HepG2 (cell line): ENCODE measurements around the gene CAND1. TPM values are rescaled to one million over a fixed set of nuclear protein-coding genes. Genes with fewer than 3 reads are reported as not detected.
A peak's percentile ranks its signal among the peaks of the same experiment; 100 is the strongest.

Experiments used
- CAMTA2 ChIP-seq: sonication (generic); formaldehyde crosslinking; IDR thresholded peaks from 2 replicates; pipeline ENCODE4 v1.4.0; 2020; ENCODE audit warnings: mild to moderate bottlenecking, missing genetic modification reagents, borderline replicate concordance
- CENPX ChIP-seq: sonication (generic); formaldehyde crosslinking; IDR thresholded peaks from 2 replicates; pipeline ENCODE4 v1.9.0; 2021; ENCODE audit warnings: mild to moderate bottlenecking, missing genetic modification reagents, moderate library complexity
- FOSL2 ChIP-seq: sonication (generic); formaldehyde crosslinking; IDR thresholded peaks from 2 replicates; pipeline ENCODE4 v1.4.0; 2020; ENCODE audit warnings: missing genetic modification reagents
- MAFF ChIP-seq: IDR thresholded peaks from 2 replicates; pipeline ENCODE4 v1.6.1; 2011; ENCODE audit warnings: low read depth, low read length, improper control_type of control experiment
- MYNN ChIP-seq: sonication (generic); formaldehyde crosslinking; IDR thresholded peaks from 2 replicates; pipeline ENCODE4 v1.4.0; 2020; ENCODE audit warnings: mild to moderate bottlenecking, low read depth, missing genetic modification reagents
- NFE2 ChIP-seq: sonication (generic); formaldehyde crosslinking; IDR thresholded peaks from 2 replicates; pipeline ENCODE4 v1.4.0; 2020; ENCODE audit warnings: missing genetic modification reagents
- PAWR ChIP-seq: sonication (generic); formaldehyde crosslinking; IDR thresholded peaks from 2 replicates; pipeline ENCODE4 v1.4.0; 2020; ENCODE audit warnings: missing genetic modification reagents, mild to moderate bottlenecking, borderline replicate concordance
- SAP130 ChIP-seq: IDR thresholded peaks from 2 replicates; pipeline ENCODE4 v1.6.1; 2016; ENCODE audit warnings: low read depth
- SPEN ChIP-seq: sonication (generic); formaldehyde crosslinking; IDR thresholded peaks from 2 replicates; pipeline ENCODE4 v1.5.1; 2020; ENCODE audit warnings: low read depth, mild to moderate bottlenecking, missing genetic modification reagents
- SSRP1 ChIP-seq: IDR thresholded peaks from 2 replicates; pipeline ENCODE4 v1.6.1; 2016; ENCODE audit warnings: control low read depth
- TEAD3 ChIP-seq: optimal IDR thresholded peaks from 2 replicates; pipeline ENCODE3; 2016; ENCODE audit warnings: borderline replicate concordance
- ZNF296 ChIP-seq: sonication (generic); formaldehyde crosslinking; conservative IDR thresholded peaks from 2 replicates; pipeline ENCODE4 v1.5.0; 2020; ENCODE audit warnings: mild to moderate bottlenecking, missing genetic modification reagents
- ZNF550 ChIP-seq: sonication (generic); formaldehyde crosslinking; IDR thresholded peaks from 2 replicates; pipeline ENCODE4 v1.4.0; 2020; ENCODE audit warnings: mild to moderate bottlenecking, missing genetic modification reagents, borderline replicate concordance
- ZNF605 ChIP-seq: sonication (generic); formaldehyde crosslinking; IDR thresholded peaks from 2 replicates; pipeline ENCODE4 v1.8.0; 2022; ENCODE audit warnings: mild to moderate bottlenecking, missing genetic modification reagents
- ZNF629 ChIP-seq: sonication (generic); formaldehyde crosslinking; conservative IDR thresholded peaks from 2 replicates; pipeline ENCODE4 v1.5.0; 2020; ENCODE audit warnings: missing genetic modification reagents
- ZNF749 ChIP-seq: sonication (generic); formaldehyde crosslinking; IDR thresholded peaks from 2 replicates; pipeline ENCODE4 v1.8.0; 2022; ENCODE audit warnings: mild to moderate bottlenecking, missing genetic modification reagents, moderate library complexity, borderline replicate concordance
- polyA plus RNA-seq, 8 experiments: library from polyadenylated mRNA; depleted of rRNA in 3 of 8; stranded (reverse) in 7 of 8; unstranded in 1 of 8; fragments of >200 nt; fragmentation: Illumina TruSeq in 4 of 8; extraction: Trizol in 4 of 8; gene quantifications; 2 replicates each; pipeline versions ENCODE4 v1.2.1 to v1.2.3, GENCODE V29; 2011 to 2016; ENCODE audit warnings: low read depth in 4 of 8, missing spikeins in 1 of 8, mixed read lengths in 1 of 8; ENCODE audit not compliant: insufficient read depth in 1 of 8
- total RNA-seq, 5 experiments: library from RNA; depleted of rRNA; stranded (reverse); fragments of >200 nt; fragmentation: Illumina TruSeq; extraction: Trizol; gene quantifications; 2 replicates each; pipeline ENCODE4 v1.2.3, GENCODE V29; 2016; ENCODE audit warnings: low read depth in 1 of 5
- TF ChIP-seq, protein P1 (sequence below): IDR thresholded peaks from 2 replicates; pipeline ENCODE4 v1.4.0; 2020; ENCODE audit warnings: mild to moderate bottlenecking, missing genetic modification reagents
- TF ChIP-seq, protein P2 (sequence below): sonication (generic); formaldehyde crosslinking; IDR thresholded peaks from 2 replicates; pipeline ENCODE4 v1.9.0; 2021; ENCODE audit warnings: missing genetic modification reagents, mild to moderate bottlenecking, borderline replicate concordance
- TF ChIP-seq, protein P3 (sequence below): sonication (generic); formaldehyde crosslinking; conservative IDR thresholded peaks from 2 replicates; pipeline ENCODE4 v1.8.0; 2022; ENCODE audit warnings: missing genetic modification reagents
- TF ChIP-seq, protein P4 (sequence below): sonication (generic); formaldehyde crosslinking; IDR thresholded peaks from 2 replicates; pipeline ENCODE4 v1.4.0; 2020; ENCODE audit warnings: mild to moderate bottlenecking, low read depth, missing genetic modification reagents
- TF ChIP-seq, protein P5 (sequence below): IDR thresholded peaks from 2 replicates; pipeline ENCODE4 v1.6.1; 2016

The CAND1 gene
- total and polyA plus RNA-seq, 2 of the 13 experiments (the other 11 are each of a cell fraction or from before 2014, with no cell fraction given) = 56.2 to 138 TPM

DNA sequence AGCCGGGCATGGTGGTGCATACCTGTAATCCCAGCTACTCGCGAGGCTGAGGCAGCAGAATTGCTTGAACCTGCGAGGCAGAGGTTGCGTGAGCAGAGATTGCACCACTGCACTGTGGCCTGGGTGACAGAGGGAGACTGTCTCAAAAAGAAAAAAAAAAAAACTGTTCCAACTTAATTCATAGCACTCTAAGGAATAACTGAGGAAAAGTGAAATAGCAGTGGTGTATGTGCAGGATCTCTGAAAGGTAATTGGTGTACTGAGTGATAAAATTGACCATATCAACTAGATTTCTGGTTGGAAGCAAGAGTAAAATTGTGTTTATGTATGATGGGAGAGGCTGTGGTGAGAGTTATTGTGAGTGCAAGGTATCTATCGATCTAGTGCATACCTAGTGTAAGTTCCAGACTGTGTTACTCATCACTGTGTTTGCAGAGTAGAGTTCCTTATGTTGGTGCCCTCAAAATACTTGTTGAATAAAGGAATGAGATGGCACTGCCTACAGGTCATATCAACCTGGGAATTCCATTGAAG lies 6.3 kb downstream of the CAND1 start (continued):
- TF ChIP-seq, protein P1, sequence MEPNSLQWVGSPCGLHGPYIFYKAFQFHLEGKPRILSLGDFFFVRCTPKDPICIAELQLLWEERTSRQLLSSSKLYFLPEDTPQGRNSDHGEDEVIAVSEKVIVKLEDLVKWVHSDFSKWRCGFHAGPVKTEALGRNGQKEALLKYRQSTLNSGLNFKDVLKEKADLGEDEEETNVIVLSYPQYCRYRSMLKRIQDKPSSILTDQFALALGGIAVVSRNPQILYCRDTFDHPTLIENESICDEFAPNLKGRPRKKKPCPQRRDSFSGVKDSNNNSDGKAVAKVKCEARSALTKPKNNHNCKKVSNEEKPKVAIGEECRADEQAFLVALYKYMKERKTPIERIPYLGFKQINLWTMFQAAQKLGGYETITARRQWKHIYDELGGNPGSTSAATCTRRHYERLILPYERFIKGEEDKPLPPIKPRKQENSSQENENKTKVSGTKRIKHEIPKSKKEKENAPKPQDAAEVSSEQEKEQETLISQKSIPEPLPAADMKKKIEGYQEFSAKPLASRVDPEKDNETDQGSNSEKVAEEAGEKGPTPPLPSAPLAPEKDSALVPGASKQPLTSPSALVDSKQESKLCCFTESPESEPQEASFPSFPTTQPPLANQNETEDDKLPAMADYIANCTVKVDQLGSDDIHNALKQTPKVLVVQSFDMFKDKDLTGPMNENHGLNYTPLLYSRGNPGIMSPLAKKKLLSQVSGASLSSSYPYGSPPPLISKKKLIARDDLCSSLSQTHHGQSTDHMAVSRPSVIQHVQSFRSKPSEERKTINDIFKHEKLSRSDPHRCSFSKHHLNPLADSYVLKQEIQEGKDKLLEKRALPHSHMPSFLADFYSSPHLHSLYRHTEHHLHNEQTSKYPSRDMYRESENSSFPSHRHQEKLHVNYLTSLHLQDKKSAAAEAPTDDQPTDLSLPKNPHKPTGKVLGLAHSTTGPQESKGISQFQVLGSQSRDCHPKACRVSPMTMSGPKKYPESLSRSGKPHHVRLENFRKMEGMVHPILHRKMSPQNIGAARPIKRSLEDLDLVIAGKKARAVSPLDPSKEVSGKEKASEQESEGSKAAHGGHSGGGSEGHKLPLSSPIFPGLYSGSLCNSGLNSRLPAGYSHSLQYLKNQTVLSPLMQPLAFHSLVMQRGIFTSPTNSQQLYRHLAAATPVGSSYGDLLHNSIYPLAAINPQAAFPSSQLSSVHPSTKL = peak; percentile 42
- TF ChIP-seq, protein P2, sequence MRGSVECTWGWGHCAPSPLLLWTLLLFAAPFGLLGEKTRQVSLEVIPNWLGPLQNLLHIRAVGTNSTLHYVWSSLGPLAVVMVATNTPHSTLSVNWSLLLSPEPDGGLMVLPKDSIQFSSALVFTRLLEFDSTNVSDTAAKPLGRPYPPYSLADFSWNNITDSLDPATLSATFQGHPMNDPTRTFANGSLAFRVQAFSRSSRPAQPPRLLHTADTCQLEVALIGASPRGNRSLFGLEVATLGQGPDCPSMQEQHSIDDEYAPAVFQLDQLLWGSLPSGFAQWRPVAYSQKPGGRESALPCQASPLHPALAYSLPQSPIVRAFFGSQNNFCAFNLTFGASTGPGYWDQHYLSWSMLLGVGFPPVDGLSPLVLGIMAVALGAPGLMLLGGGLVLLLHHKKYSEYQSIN (CRISPR knock-in tag) = no peak
- TF ChIP-seq ZNF749 (CRISPR knock-in tag) (no peak), PAWR (CRISPR knock-in tag) (no peak), SSRP1 (CRISPR knock-in tag) (no peak), MAFF (no peak), FOSL2 (peak; percentile 77), CAMTA2 (CRISPR knock-in tag) (no peak), SAP130 (CRISPR knock-in tag) (no peak), MYNN (no peak), ZNF550 (no peak), ZNF605 (CRISPR knock-in tag) (no peak), SPEN (no peak), ZNF296 (CRISPR knock-in tag) (no peak), ZNF629 (no peak), CENPX (CRISPR knock-in tag) (no peak), NFE2 (CRISPR knock-in tag) (no peak), TEAD3 (CRISPR knock-in tag) (peak; percentile 69)
- TF ChIP-seq, protein P3, sequence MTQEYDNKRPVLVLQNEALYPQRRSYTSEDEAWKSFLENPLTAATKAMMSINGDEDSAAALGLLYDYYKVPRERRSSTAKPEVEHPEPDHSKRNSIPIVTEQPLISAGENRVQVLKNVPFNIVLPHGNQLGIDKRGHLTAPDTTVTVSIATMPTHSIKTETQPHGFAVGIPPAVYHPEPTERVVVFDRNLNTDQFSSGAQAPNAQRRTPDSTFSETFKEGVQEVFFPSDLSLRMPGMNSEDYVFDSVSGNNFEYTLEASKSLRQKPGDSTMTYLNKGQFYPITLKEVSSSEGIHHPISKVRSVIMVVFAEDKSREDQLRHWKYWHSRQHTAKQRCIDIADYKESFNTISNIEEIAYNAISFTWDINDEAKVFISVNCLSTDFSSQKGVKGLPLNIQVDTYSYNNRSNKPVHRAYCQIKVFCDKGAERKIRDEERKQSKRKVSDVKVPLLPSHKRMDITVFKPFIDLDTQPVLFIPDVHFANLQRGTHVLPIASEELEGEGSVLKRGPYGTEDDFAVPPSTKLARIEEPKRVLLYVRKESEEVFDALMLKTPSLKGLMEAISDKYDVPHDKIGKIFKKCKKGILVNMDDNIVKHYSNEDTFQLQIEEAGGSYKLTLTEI (CRISPR knock-in tag) = no peak
- TF ChIP-seq, protein P4, sequence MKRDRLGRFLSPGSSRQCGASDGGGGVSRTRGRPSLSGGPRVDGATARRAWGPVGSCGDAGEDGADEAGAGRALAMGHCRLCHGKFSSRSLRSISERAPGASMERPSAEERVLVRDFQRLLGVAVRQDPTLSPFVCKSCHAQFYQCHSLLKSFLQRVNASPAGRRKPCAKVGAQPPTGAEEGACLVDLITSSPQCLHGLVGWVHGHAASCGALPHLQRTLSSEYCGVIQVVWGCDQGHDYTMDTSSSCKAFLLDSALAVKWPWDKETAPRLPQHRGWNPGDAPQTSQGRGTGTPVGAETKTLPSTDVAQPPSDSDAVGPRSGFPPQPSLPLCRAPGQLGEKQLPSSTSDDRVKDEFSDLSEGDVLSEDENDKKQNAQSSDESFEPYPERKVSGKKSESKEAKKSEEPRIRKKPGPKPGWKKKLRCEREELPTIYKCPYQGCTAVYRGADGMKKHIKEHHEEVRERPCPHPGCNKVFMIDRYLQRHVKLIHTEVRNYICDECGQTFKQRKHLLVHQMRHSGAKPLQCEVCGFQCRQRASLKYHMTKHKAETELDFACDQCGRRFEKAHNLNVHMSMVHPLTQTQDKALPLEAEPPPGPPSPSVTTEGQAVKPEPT (CRISPR knock-in tag) = no peak
- TF ChIP-seq, protein P5, sequence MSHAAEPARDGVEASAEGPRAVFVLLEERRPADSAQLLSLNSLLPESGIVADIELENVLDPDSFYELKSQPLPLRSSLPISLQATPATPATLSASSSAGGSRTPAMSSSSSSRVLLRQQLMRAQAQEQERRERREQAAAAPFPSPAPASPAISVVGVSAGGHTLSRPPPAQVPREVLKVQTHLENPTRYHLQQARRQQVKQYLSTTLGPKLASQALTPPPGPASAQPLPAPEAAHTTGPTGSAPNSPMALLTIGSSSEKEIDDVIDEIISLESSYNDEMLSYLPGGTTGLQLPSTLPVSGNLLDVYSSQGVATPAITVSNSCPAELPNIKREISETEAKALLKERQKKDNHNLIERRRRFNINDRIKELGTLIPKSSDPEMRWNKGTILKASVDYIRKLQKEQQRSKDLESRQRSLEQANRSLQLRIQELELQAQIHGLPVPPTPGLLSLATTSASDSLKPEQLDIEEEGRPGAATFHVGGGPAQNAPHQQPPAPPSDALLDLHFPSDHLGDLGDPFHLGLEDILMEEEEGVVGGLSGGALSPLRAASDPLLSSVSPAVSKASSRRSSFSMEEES (CRISPR knock-in tag) = no peak
